GM12872 (cell line): ENCODE measurements around the gene PSMB4.

ENCODE experiments used
- CTCF ChIP-seq: IDR thresholded peaks from 3 replicates; pipeline ENCODE4 v1.5.1; 2011; ENCODE audit warnings: low read depth, mild to moderate bottlenecking, low read length, moderate library complexity; ENCODE audit not compliant: insufficient read depth

The PSMB4 gene

GRCh38 chr1:151367658-151368392 is 31.5 kb upstream of the PSMB4 start:
- TF ChIP-seq CTCF: no peak

- TF ChIP-seq CTCF: no peak
Observed at GRCh38 chr1:151368393-151369301, 30.7 kb upstream of the PSMB4 start.

- TF ChIP-seq CTCF: no peak
Observed at GRCh38 chr1:151369302-151369610, 30.1 kb upstream of the PSMB4 start.

GRCh38 chr1:151369621-151370048 is 29.7 kb upstream of the PSMB4 start:
- no peak for TF ChIP-seq CTCF

- TF ChIP-seq CTCF: no peak
Observed at GRCh38 chr1:151370211-151370911, 29.0 kb upstream of the PSMB4 start.

- TF ChIP-seq CTCF: no peak
Observed at GRCh38 chr1:151371370-151372057, 27.9 kb upstream of the PSMB4 start.
